Measurements from ENCODE around the gene FRMD8. TPM values are rescaled to one million over a fixed set of nuclear protein-coding genes. Genes with fewer than 3 reads are reported as not detected.

The FRMD8 gene
- total RNA-seq, 1 donor from 2014 or later: 121 TPM

GRCh38 chr11:65423516-65424204 is 37.2 kb downstream of the FRMD8 start:
- DNase-seq (ENCODE audit: extremely low read depth, low read depth, low spot score): no peak

DNA sequence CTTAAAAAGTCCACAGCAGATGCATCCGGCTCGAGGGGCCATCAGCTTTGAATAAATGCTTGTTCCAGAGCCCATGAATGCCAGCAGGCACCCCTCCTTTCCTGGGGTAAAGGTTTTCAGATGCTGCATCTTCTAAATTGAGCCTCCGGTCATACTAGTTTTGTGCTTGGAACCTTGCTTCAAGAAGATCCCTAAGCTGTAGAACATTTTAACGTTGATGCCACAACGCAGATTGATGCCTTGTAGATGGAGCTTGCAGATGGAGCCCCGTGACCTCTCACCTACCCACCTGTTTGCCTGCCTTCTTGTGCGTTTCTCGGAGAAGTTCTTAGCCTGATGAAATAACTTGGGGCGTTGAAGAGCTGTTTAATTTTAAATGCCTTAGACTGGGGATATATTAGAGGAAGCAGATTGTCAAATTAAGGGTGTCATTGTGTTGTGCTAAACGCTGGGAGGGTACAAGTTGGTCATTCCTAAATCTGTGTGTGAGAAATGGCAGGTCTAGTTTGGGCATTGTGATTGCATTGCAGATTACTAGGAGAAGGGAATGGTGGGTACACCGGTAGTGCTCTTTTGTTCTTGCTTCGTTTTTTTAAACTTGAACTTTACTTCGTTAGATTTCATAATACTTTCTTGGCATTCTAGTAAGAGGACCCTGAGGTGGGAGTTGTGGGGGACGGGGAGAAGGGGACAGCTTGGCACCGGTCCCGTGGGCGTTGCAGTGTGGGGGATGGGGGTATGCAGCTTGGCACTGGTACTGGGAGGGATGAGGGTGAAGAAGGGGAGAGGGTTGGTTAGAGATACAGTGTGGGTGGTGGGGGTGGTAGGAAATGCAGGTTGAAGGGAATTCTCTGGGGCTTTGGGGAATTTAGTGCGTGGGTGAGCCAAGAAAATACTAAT is 38.0 kb downstream of the FRMD8 start:
- DNase-seq (ENCODE audit: extremely low read depth, low read depth, low spot score): no peak

DNA sequence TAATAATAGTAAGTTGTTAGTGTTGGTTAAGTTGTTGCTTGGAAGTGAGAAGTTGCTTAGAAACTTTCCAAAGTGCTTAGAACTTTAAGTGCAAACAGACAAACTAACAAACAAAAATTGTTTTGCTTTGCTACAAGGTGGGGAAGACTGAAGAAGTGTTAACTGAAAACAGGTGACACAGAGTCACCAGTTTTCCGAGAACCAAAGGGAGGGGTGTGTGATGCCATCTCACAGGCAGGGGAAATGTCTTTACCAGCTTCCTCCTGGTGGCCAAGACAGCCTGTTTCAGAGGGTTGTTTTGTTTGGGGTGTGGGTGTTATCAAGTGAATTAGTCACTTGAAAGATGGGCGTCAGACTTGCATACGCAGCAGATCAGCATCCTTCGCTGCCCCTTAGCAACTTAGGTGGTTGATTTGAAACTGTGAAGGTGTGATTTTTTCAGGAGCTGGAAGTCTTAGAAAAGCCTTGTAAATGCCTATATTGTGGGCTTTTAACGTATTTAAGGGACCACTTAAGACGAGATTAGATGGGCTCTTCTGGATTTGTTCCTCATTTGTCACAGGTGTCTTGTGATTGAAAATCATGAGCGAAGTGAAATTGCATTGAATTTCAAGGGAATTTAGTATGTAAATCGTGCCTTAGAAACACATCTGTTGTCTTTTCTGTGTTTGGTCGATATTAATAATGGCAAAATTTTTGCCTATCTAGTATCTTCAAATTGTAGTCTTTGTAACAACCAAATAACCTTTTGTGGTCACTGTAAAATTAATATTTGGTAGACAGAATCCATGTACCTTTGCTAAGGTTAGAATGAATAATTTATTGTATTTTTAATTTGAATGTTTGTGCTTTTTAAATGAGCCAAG is 38.9 kb downstream of the FRMD8 start:
- DNase-seq (ENCODE audit: extremely low read depth, low read depth, low spot score): no peak

DNA sequence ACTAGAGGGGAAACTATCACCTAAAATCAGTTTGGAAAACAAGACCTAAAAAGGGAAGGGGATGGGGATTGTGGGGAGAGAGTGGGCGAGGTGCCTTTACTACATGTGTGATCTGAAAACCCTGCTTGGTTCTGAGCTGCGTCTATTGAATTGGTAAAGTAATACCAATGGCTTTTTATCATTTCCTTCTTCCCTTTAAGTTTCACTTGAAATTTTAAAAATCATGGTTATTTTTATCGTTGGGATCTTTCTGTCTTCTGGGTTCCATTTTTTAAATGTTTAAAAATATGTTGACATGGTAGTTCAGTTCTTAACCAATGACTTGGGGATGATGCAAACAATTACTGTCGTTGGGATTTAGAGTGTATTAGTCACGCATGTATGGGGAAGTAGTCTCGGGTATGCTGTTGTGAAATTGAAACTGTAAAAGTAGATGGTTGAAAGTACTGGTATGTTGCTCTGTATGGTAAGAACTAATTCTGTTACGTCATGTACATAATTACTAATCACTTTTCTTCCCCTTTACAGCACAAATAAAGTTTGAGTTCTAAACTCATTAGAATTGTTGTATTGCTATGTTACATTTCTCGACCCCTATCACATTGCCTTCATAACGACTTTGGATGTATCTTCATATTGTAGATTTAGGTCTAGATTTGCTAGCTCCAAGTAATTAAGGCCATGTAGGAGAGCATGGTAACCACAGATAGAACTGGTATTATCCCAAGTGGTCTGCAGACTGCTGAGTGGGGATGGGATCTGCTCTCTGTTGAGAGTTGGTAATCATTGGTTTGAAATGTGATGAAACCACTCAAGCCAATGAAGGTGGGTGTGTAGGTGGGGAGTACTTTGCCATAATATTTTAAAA is 39.8 kb downstream of the FRMD8 start:
- DNase-seq (ENCODE audit: extremely low read depth, low read depth, low spot score): no peak

- DNase-seq (ENCODE audit: extremely low read depth, low read depth, low spot score): no peak
Observed at GRCh38 chr11:65426839-65427690, 40.6 kb downstream of the FRMD8 start.

DNA sequence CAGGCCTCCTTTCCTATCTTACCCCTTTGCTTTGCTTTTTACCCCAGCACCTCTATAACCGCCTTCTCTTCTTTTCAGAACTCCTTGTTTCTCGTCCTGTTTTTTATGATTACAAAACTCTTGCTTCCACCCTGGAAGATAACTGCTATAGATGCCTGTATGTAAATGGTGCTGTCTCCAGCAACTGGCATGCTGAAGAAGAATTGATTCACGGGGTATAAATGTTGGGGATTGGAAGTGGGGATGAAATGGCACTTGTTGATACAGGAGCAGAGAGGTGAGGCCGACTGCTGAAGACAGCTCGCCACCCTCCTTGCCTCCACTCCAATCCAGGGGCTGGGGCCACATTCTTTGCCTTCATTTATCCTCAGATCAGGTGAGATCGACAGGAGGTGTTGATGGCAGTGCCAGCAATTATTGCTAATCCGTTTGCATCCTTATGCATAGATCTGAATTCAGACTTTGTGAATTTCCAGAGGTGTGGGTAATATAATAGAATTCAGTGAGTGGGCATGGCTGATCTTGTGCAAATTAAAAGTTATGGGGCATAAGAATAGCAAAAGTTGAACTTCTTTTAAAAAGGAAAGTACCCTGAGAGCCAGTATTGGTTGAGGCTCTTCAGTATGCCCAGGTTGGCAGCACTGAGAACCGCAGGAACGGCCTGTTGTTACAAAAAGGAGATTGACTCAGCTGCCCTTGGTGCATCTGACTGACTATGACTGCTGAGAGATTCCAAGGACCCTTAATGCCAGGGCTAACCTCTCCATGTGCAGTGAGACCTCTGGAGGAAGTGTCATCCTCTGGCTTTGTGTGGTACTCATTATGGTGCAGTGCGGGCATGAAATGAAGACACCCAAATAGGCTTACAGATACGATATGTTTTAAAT is 41.5 kb downstream of the FRMD8 start:
- no peak for DNase-seq (ENCODE audit: extremely low read depth, low read depth, low spot score)

GRCh38 chr11:65428578-65429067 is 42.2 kb downstream of the FRMD8 start:
- no peak for DNase-seq (ENCODE audit: extremely low read depth, low read depth, low spot score)

- DNase-seq (ENCODE audit: extremely low read depth, low read depth, low spot score): no peak
Observed at GRCh38 chr11:65429068-65429681, 42.7 kb downstream of the FRMD8 start.

DNA sequence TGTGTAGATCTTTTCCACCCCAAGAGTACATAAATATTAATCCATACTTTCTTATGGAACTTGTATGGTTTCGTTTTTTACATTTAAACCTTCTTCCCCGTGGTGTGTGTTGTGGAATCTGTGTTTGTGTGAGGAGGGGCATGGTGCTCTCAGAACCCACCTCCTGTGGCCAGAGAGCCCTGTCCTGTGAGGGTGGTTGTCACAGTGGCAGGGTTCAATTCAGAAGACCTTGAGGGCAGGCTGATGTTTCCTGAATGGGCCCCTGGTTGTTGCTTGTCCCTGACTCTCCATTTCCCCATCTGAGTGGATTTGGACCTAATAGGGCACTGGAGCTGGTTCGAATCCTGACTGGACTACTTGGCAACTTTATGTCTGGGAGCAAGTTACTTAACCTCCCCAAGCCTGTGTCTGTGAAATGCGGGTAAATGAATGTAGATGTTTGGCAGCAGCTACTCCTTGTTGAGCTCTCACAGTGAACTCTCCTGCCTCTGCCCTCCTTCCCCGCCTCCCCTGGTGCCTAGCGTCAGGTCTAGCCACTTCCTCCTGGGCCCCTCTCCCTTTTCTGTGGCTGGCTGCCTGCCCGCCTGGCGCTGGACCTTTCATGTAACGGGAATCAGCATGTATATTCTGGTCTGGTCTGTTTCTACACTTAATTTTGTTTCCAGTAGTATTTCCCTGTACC is 43.4 kb downstream of the FRMD8 start:
- no peak for DNase-seq (ENCODE audit: extremely low read depth, low read depth, low spot score)

- no peak for DNase-seq (ENCODE audit: extremely low read depth, low read depth, low spot score)
Observed at GRCh38 chr11:65430406-65431217, 44.2 kb downstream of the FRMD8 start.

DNA sequence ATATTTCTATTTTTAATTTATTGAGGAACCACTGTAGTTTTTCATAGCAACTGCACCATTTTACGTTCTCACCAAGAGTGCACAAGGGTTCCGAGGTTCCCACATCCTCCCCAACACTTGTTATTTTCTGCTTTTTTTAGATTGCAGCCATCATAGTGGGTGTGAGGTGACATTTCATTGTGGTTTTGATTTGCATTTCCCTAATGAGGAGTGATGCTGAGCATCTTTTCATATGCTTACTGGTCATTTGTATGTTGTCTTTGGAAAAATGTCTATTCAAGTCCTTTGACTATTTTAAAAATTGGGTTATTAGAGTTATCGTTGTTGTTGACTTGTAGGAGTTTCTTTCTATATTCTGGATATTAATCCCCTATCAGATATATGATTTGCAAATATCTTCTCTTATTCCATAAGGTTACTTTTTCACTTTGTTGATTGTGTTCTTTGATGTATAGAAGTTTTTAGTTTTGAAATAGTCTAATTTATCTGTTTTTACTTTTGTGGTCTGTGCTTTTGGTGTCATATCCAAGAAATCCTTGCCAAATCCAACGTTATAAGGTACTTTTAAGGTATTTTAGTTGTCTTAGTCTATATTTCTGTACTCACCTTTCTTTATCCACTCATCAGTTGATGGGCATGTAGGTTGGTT is 45.1 kb downstream of the FRMD8 start:
- no peak for DNase-seq (ENCODE audit: extremely low read depth, low read depth, low spot score)

- no peak for DNase-seq (ENCODE audit: extremely low read depth, low read depth, low spot score)
Observed at GRCh38 chr11:65432100-65432650, 45.7 kb downstream of the FRMD8 start.

- DNase-seq (ENCODE audit: extremely low read depth, low read depth, low spot score): no peak
Observed at GRCh38 chr11:65432686-65433582, 46.5 kb downstream of the FRMD8 start.

- no peak for DNase-seq (ENCODE audit: extremely low read depth, low read depth, low spot score)
Observed at GRCh38 chr11:65433657-65434056, 47.2 kb downstream of the FRMD8 start.
